Measurements from ENCODE around the gene UBAC1. TPM values are rescaled to one million over a fixed set of nuclear protein-coding genes. Genes with fewer than 3 reads are reported as not detected.

Gene UBAC1
- total RNA-seq, 6 experiments from 2014 or later = 15.2 to 27.0 (median 16.5) TPM

DNA sequence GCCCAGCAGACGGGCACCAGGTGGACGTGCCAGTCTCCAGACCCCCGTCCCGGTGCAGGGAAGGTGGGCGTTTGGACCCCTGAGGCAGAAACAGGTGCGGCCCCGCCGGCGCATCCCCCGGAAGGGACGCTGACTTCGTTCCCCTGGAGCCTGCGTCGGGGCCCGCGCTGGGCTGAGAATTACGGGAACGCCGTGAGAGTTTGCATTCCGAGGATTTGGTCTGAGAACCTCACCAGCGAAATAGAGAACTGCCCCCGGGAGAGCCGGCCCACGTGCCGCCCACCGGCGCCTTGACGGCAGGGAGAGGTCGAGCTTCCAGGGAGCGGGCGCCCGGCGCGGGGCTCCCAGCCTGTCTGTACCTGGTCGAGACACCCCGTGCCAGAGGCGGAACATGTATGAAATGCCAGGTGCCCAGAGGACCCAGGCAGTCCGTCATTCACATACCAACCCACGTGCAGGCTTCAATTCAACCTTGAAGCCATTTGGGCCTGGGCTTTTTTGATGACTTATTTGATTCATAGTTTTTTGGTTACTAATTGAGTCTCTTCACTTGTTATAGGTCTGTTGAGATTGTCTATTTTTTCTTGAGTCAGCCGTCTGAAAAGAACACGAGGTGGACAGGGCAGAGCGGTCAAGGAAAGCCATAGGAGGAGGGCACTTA is 53.0 kb downstream of the UBAC1 start:
- Histone ChIP-seq H3K27me3 (no peaks in the 10 kb centered on the region), H3K36me3 (peaks cover 0 to 3% (median 0%) of the 10 kb centered on the region in 4 donors), H3K4me1 (peaks cover 0 to 25% (median 8%) of the 10 kb centered on the region in 4 donors), H3K4me3 (peak overlapping the region; percentile 83 to 89 (median 84)), H3K27ac (peak overlapping the region in 2 of 3 donors; percentile 47), H3K9me3 (no peaks in the 10 kb centered on the region)
- TF ChIP-seq, protein P1, sequence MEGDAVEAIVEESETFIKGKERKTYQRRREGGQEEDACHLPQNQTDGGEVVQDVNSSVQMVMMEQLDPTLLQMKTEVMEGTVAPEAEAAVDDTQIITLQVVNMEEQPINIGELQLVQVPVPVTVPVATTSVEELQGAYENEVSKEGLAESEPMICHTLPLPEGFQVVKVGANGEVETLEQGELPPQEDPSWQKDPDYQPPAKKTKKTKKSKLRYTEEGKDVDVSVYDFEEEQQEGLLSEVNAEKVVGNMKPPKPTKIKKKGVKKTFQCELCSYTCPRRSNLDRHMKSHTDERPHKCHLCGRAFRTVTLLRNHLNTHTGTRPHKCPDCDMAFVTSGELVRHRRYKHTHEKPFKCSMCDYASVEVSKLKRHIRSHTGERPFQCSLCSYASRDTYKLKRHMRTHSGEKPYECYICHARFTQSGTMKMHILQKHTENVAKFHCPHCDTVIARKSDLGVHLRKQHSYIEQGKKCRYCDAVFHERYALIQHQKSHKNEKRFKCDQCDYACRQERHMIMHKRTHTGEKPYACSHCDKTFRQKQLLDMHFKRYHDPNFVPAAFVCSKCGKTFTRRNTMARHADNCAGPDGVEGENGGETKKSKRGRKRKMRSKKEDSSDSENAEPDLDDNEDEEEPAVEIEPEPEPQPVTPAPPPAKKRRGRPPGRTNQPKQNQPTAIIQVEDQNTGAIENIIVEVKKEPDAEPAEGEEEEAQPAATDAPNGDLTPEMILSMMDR (IDR thresholded peaks at IDR 0.05) = no peak
- no peak for TF ChIP-seq POLR2A (IDR thresholded peaks at IDR 0.05)
- DNase-seq (no peak), ATAC-seq (no peak)
- WGBS (ENCODE audit: insufficient coverage, low coverage, low lambda C conversion rate, missing lambda C conversion rate) = 79% methylated on average over 5 of the region's 42 CpGs
- intact Hi-C loops (cut with DNase I) = loop anchor here in 1 of 2 donors (10.0 kb wide), 1 partner anchor 47 kb away; no protein-coding TSS in a partner anchor

DNA sequence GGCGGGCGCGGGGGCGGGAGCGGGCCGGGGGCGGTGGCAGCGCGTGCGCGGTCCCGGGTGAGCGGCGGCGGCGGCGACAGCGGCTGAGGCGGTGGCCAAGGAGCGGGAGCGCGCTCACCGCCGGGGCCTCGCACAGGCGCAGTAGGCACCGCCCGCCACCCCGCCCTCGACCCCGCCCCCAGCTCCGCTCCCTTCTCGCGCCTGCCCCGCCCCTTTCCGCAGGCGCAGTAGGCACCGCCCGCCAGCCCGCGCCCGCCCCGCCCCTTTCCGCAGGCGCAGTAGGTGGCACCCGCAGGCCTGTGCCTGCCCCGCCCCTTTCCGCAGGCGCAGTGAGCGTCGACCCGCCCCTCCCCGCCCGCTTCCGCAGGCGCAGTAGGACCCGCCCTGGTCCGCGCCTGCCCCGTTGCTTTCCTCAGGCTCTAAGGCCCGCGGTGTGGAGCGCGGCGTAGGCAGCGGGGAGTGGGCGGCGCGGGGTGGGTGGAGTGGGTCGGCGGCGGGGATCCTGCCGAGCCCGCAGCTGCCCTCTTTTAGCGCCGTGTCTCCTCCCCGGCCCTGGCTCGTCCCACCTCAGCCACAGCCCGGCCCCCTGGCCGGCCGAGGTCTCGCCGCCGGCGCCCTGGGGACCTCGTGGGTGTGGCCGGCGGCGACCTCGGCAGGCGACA is 53.6 kb downstream of the UBAC1 start, which contains the start of gene CAMSAP1:
Gene CAMSAP1 (minus strand): TSS at position 116 of the 662 bp plus-strand sequence. CDS start 387 bp downstream, outside the sequence.
- DNase-seq (peak; percentile 94 to 96 (median 95)), ATAC-seq (peak; percentile 91 to 96 (median 94))
- H3K27ac ChIP-seq = peak within 1 kb of the TSS; percentile 26 to 47 (median 47)
- peak; percentile 62 for TF ChIP-seq POLR2A (IDR thresholded peaks at IDR 0.05)
- TF ChIP-seq, protein P1 (IDR thresholded peaks at IDR 0.05) = no peak
- H3K4me3 ChIP-seq = peak within 1 kb of the TSS; percentile 83 to 89 (median 84)
- intact Hi-C loops (cut with DNase I) = loop anchor here in 1 of 2 donors (10.0 kb wide), 1 partner anchor 47 kb away; no protein-coding TSS in a partner anchor
- peaks cover 0 to 25% (median 8%) of the 10 kb centered on the region in 4 donors for H3K4me1 ChIP-seq
- no CpG with 5 or more reads among the region's 91 CpGs for WGBS (ENCODE audit: insufficient coverage, low coverage, low lambda C conversion rate, missing lambda C conversion rate)
- H3K36me3 ChIP-seq = no peaks in the 10 kb centered on the region
- no peaks in the 10 kb centered on the region for H3K9me3 ChIP-seq
- no peaks in the 10 kb centered on the region for H3K27me3 ChIP-seq

DNA sequence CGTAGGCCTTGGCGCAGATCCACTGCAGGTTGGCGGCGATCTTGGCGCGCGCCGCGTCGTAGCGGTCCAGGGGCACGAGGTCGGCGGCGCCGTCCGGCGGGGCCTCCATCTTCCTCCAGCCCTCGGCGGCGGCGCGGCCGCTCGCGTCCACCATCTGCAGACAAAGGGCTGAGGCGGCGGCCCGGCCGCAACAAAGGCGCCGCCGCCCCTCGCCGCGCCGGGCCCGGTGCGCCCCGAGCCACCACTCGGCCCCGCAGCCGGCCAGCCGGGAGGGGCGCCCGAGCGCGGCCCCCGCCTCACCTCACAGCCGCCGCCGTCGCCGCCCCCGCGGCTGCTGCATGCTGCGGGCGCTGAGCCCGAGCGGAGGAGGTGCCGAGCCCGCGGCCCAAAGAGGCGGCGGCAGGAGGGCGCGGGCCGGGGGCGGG is 54.2 kb downstream of the UBAC1 start:
- H3K4me1 ChIP-seq = peaks cover 0 to 25% (median 8%) of the 10 kb centered on the region in 4 donors
- peak in 2 of 3 donors; percentile 55 to 58 for DNase-seq
- H3K4me3 ChIP-seq = peak overlapping the region; percentile 58 to 89 (median 59)
- H3K36me3 ChIP-seq = no peaks in the 10 kb centered on the region
- TF ChIP-seq, protein P1 (IDR thresholded peaks at IDR 0.05) = no peak
- no CpG with 5 or more reads among the region's 69 CpGs for WGBS (ENCODE audit: insufficient coverage, low coverage, low lambda C conversion rate, missing lambda C conversion rate)
- no peaks in the 10 kb centered on the region for H3K27me3 ChIP-seq
- H3K9me3 ChIP-seq = no peaks in the 10 kb centered on the region
- ATAC-seq = no peak
- H3K27ac ChIP-seq = peak overlapping the region in 1 of 3 donors; percentile 31
- intact Hi-C loops (cut with DNase I) = loop anchor here in 1 of 2 donors (10.0 kb wide), 1 partner anchor 48 kb away; no protein-coding TSS in a partner anchor

DNA sequence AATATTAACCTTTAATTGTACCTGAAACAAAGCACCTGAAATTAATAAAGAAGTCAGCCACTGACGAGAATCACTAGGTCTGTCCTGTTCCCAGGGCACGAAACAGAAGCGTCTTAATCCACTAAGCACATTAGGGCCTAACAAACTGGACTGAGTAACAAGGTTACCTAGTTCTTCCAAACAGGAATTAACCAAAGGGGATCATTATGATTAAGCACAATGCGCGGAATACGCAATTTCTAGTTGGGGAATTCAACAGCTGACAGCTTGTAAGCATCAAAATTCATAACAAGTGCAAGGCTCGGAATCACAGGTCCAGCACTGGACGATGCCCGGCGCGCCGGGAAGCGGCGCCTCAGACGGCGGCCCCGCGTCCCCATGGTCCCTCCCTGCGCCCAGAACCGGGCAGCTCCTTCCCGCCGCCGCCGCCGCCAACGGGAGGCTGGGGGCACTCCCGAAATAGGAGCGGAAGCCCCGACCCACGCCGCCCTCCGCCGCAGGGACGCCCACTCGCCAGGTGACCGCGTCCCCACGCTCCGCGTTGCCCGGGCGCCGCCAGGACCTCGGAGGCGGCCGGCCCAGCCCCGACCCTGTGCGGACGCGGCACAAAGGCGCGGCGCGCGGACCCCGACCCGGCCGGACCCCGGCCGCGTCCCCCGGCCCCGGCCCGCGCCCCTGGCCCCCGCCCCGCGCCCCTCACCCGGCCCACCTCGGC is 54.7 kb downstream of the UBAC1 start:
- Histone ChIP-seq H3K4me3 (peak overlapping the region; percentile 58 to 89 (median 59)), H3K9me3 (no peaks in the 10 kb centered on the region), H3K27me3 (no peaks in the 10 kb centered on the region), H3K27ac (peak overlapping the region in 2 of 3 donors; percentile 19 to 31), H3K4me1 (peaks cover 0 to 25% (median 8%) of the 10 kb centered on the region in 4 donors), H3K36me3 (no peaks in the 10 kb centered on the region)
- TF ChIP-seq, protein P1 (IDR thresholded peaks at IDR 0.05) = no peak
- no peak for TF ChIP-seq POLR2A (IDR thresholded peaks at IDR 0.05)
- ATAC-seq (peak in 2 of 4 donors; percentile 2 to 4), DNase-seq (peak in 2 of 3 donors; percentile 50 to 53)
- intact Hi-C loops (cut with DNase I) = loop anchor here in 1 of 2 donors (10.0 kb wide), 1 partner anchor 48 kb away; no protein-coding TSS in a partner anchor
- WGBS (ENCODE audit: insufficient coverage, low coverage, low lambda C conversion rate, missing lambda C conversion rate) = 6% methylated on average over 7 of the region's 70 CpGs
